B cell (primary cell): ENCODE data around the gene GBE1. TPM values are rescaled to one million over a fixed set of nuclear protein-coding genes. Genes with fewer than 3 reads are reported as not detected.

Experiments
- ATAC-seq: fragments of 200-7000 bp; cut with Tn5 transposase; one replicate; pipeline ENCODE4 v1.10.0; 2021; ENCODE audit warnings: low read depth, mild to moderate bottlenecking, moderate number of reproducible peaks, moderate library complexity
- CTCF ChIA-PET: fragments of 350-600 bp; sonication (Branson Sonifier 250); formaldehyde crosslinking; loops from one replicate; lab custom pipeline; 2021; ENCODE audit warnings: antibody characterized with exemption, inconsistent platforms; lab: Charles Lee
- POLR2A ChIA-PET: fragments of 350-600 bp; sonication (Branson Sonifier 250); formaldehyde crosslinking; loops from one replicate; lab custom pipeline; 2021; ENCODE audit warnings: antibody characterized with exemption; lab: Charles Lee
- DNase-seq: peaks from one replicate; pipeline ENCODE4 v3.0.0; 2013
- H2AFZ ChIP-seq: 2 replicates; pipeline ENCODE4 v1.6.1; 2012; ENCODE audit warnings: mild to moderate bottlenecking, low read depth, low read length; ENCODE audit not compliant: insufficient read depth, poor library complexity, severe bottlenecking
- H3K27ac ChIP-seq, 2 donors: 1 replicate in 1 of 2; 2 replicates in 1 of 2; pipeline ENCODE4 v1.5.1; 2012 to 2013; ENCODE audit warnings: low read length in 2 of 2, mild to moderate bottlenecking in 2 of 2, moderate library complexity in 1 of 2
- H3K27me3 ChIP-seq, 4 experiments: fragments of 200-600 bp in 1 of 4; sonication (generic) in 1 of 4; replicated peaks in 1 of 4; 1 replicate in 2 of 4; 2 replicates in 2 of 4; pipeline versions ENCODE4 v1.6.1 to v1.7.0; 2013 to 2016; ENCODE audit warnings: low read length in 3 of 4, mild to moderate bottlenecking in 2 of 4, mixed read lengths in 1 of 4, moderate library complexity in 1 of 4; ENCODE audit not compliant: insufficient read depth in 4 of 4, control insufficient read depth in 3 of 4; ENCODE audit errors: control extremely low read depth in 1 of 4
- H3K36me3 ChIP-seq, 2 experiments: replicated peaks in 1 of 2; 1 replicate in 1 of 2; 2 replicates in 1 of 2; pipeline versions ENCODE4 v1.6.1 to v1.7.1; 2013; ENCODE audit warnings: low read length in 1 of 2; ENCODE audit not compliant: insufficient read depth in 2 of 2, control insufficient read depth in 1 of 2; ENCODE audit errors: control extremely low read depth in 1 of 2, extremely low read depth in 1 of 2
- H3K4me1 ChIP-seq, 2 donors: fragments of 200-600 bp in 1 of 2; sonication (generic) in 1 of 2; 1 replicate in 1 of 2; 2 replicates in 1 of 2; pipeline versions ENCODE4 v1.5.1 to v1.6.1; 2013 to 2017; ENCODE audit warnings: low read length in 2 of 2; ENCODE audit not compliant: control insufficient read depth in 2 of 2, insufficient read depth in 2 of 2
- H3K4me2 ChIP-seq: replicated peaks from 2 replicates; pipeline ENCODE3; 2012; ENCODE audit warnings: mild to moderate bottlenecking, low read depth, low read length; ENCODE audit not compliant: poor library complexity, severe bottlenecking
- H3K4me3 ChIP-seq, 5 experiments: fragments of 200-600 bp in 1 of 5; sonication (generic) in 1 of 5; 1 replicate in 3 of 5; 2 replicates in 2 of 5; pipeline versions ENCODE4 v1.5.1 to v1.7.0; 2011 to 2016; ENCODE audit warnings: low read length in 4 of 5, mild to moderate bottlenecking in 4 of 5, low read depth in 2 of 5, control low read depth in 1 of 5, moderate library complexity in 1 of 5; ENCODE audit not compliant: insufficient read depth in 1 of 5; ENCODE audit errors: control extremely low read depth in 1 of 5, extremely low read depth in 1 of 5
- H3K79me2 ChIP-seq: fragments of 200-600 bp; sonication (generic); one replicate; pipeline ENCODE4 v1.6.0; 2016; ENCODE audit warnings: low read length; ENCODE audit not compliant: control insufficient read depth, insufficient read depth
- H3K9ac ChIP-seq: fragments of 200-600 bp; sonication (generic); 2 replicates; pipeline ENCODE4 v1.6.1; 2017; ENCODE audit warnings: mild to moderate bottlenecking, low read length, moderate library complexity
- H3K9me3 ChIP-seq, 3 donors: one replicate each; pipeline versions ENCODE4 v1.6.1 to v1.7.1; 2013; ENCODE audit warnings: low read length in 2 of 3; ENCODE audit not compliant: control insufficient read depth in 2 of 3, insufficient read depth in 1 of 3; ENCODE audit errors: control extremely low read depth in 1 of 3
- H4K20me1 ChIP-seq: 2 replicates; pipeline ENCODE4 v1.6.0; 2012; ENCODE audit warnings: mild to moderate bottlenecking, low read length; ENCODE audit not compliant: insufficient read depth, control insufficient read depth, poor library complexity, severe bottlenecking
- H3K27ac Mint-ChIP-seq: one replicate; pipeline ENCODE4 v1.8.0; 2021; ENCODE audit warnings: mixed read lengths
- H3K27me3 Mint-ChIP-seq: one replicate; pipeline ENCODE4 v1.8.0; 2021; ENCODE audit warnings: mixed read lengths
- H3K4me1 Mint-ChIP-seq: one replicate; pipeline ENCODE4 v1.8.0; 2021; ENCODE audit warnings: mixed read lengths
- H3K4me3 Mint-ChIP-seq: one replicate; pipeline ENCODE4 v1.8.0; 2021; ENCODE audit warnings: mixed read lengths
- H3K9me3 Mint-ChIP-seq: one replicate; pipeline ENCODE4 v1.8.0; 2022; ENCODE audit warnings: mixed read lengths; ENCODE audit not compliant: insufficient read depth
- EZH2 ChIP-seq: IDR thresholded peaks from 2 replicates; pipeline ENCODE4 v1.6.1; 2012; ENCODE audit warnings: borderline replicate concordance, low read depth, mild to moderate bottlenecking, moderate library complexity, low read length; ENCODE audit not compliant: insufficient read depth, poor library complexity, severe bottlenecking
- WGBS: methylation state at CpG from one replicate; pipeline ENCODE4 v1.1.5; 2013; ENCODE audit warnings: missing lambda C conversion rate; ENCODE audit not compliant: insufficient coverage; 5-methylcytosine and 5-hydroxymethylcytosine counted together
- intact Hi-C: fragments of 100-400 bp; cut with micrococcal nuclease; formaldehyde crosslinking; loops from one replicate; pipeline ENCODE4 v1.10.0; 2022
- polyA minus RNA-seq: library from RNA; depleted of rRNA, polyadenylated mRNA; stranded (reverse); fragments of >200 nt; gene quantifications from 2 replicates; pipeline ENCODE4 v1.2.3, GENCODE V29; 2012
- polyA plus RNA-seq: library from polyadenylated mRNA; depleted of rRNA; stranded (reverse); fragments of >200 nt; gene quantifications from 2 replicates; pipeline ENCODE4 v1.2.3, GENCODE V29; 2012
- total RNA-seq, 2 donors: library from RNA; stranded (reverse); fragments of 120-200 nt in 1 of 2; gene quantifications; 1 replicate in 1 of 2; 2 replicates in 1 of 2; pipeline versions ENCODE4 v1.2.3 to v1.2.4, GENCODE V29; 2013 to 2022
- TF ChIP-seq, protein P1 (sequence below): fragments of 200-600 bp; IDR thresholded peaks from one replicate; pipeline ENCODE4 v1.8.0; 2022; ENCODE audit warnings: antibody characterized with exemption, mild to moderate bottlenecking

The GBE1 gene
- 20.1 and 20.8 TPM in 2 replicates for total RNA-seq
- 14.7 TPM for total RNA-seq (2013)
- polyA plus RNA-seq: 3.4 and 5.1 TPM in 2 replicates
- 4.5 and 7.8 TPM in 2 replicates for polyA minus RNA-seq

DNA sequence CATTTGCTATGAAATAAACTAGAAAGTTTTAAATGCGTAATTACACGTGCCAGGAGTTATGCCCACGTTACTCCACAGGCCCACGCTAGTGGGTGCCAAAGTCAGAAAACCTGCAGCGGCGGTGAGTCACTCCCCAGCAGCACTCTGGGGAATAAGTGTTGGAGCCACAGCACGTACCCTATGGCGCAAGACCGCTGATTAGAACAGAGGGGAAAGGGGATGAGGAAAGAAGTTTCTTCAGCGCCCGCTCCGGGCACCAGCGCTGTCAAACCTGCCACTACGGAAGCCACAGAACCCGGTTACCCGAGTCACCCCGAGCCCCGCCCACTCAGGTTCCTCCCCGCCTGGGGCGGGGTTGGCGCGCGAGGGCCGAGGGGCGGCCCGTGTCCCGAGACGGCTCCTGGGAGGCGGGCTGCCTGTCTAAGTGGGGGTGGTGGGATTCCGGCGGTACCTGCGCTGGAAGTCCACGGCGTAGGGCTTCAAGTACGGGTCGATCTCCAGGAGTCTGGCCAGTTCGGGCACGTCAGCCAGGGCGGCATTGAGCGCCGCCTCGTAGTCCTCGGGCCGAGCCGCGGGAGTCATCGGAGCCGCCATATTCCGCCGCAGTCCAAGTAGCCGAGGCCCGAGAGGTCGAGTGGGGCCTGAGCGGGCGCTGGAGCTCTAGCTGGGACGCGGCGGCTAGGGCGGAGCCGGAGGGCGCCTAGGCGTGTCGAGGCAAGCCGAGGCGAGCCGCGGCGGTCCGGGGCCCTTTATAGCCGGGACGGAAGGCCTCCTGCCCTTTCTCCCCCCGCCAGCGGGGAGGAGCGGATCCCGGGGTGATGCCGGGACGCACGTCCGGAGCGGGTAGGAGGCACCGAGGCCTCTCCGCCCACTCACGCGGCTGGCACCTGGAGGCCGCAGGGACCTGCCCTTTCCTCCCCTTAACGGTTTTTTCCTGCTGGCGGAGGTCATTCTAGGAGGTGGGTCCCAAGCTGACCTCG, at the start of gene GBE1:
TSS of gene GBE1 (minus strand) at position 722 of the 980 bp plus-strand sequence. CDS start at position 594, 128 bp downstream.
- WGBS: under 1% methylated on average over 85 of the region's 88 CpGs
- Histone ChIP-seq H3K79me2 (peaks cover 18% of the 10 kb centered on the region), H3K4me2 (peak within 1 kb of the TSS; percentile 81), H3K4me3 (peak within 1 kb of the TSS; percentile 71 to 88 (median 77)), H3K27me3 (no peaks in the 10 kb centered on the region), H3K4me1 (peaks cover 14% of the 10 kb centered on the region in 2 donors), H3K9me3 (no peaks in the 10 kb centered on the region), H3K36me3 (no peaks in the 10 kb centered on the region), H4K20me1 (no peaks in the 10 kb centered on the region), H3K27ac (peak within 1 kb of the TSS; percentile 96 to 97), H2AFZ (peak within 1 kb of the TSS; percentile 96), H3K9ac (peak within 1 kb of the TSS; percentile 92)
- ChIA-PET POLR2A (interaction anchor here (0.7 kb wide), 1 partner anchor 56 kb away, joined by 3 read pairs; no protein-coding TSS in a partner anchor), CTCF (interaction anchor here (1.1 kb wide), 1 partner anchor 150 kb away, joined by 3 read pairs; no protein-coding TSS in a partner anchor)
- H3K27ac Mint-ChIP-seq: peak within 1 kb of the TSS; percentile 99
- H3K4me1 Mint-ChIP-seq: peaks cover 24% of the 10 kb centered on the region
- H3K4me3 Mint-ChIP-seq: peak within 1 kb of the TSS; percentile 98
- no peaks in the 10 kb centered on the region for H3K27me3 Mint-ChIP-seq
- intact Hi-C loops: no loop called here
- TF ChIP-seq, protein P1, sequence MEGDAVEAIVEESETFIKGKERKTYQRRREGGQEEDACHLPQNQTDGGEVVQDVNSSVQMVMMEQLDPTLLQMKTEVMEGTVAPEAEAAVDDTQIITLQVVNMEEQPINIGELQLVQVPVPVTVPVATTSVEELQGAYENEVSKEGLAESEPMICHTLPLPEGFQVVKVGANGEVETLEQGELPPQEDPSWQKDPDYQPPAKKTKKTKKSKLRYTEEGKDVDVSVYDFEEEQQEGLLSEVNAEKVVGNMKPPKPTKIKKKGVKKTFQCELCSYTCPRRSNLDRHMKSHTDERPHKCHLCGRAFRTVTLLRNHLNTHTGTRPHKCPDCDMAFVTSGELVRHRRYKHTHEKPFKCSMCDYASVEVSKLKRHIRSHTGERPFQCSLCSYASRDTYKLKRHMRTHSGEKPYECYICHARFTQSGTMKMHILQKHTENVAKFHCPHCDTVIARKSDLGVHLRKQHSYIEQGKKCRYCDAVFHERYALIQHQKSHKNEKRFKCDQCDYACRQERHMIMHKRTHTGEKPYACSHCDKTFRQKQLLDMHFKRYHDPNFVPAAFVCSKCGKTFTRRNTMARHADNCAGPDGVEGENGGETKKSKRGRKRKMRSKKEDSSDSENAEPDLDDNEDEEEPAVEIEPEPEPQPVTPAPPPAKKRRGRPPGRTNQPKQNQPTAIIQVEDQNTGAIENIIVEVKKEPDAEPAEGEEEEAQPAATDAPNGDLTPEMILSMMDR: peak; percentile 65
- TF ChIP-seq EZH2: no peak
- DNase-seq: peak; percentile 95
- H3K9me3 Mint-ChIP-seq: no peaks in the 10 kb centered on the region
- peak; percentile 86 for ATAC-seq

DNA sequence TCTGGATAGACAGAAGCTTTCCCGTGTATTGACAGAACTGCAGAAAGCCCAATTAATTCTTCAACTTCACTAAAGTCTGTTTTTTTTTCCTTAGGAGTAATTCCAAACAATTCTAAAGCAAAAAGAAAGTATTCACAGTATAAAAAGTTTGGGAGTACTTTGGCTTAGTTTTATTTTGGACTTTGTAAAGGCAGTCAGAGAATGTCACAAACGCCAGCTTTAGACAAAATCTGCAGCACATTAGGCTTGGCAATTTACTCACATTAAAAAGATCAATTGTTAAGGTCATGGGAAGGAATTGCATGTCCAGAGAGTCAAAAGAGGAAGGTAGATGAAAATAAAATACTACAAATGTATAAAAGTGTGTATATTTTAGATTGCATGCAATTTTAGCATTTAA, 47.5 kb upstream of the GBE1 start:
- DNase-seq (no peak), ATAC-seq (no peak)
- Mint-ChIP-seq H3K4me3 (no peak overlapping the region), H3K9me3 (no peaks in the 10 kb centered on the region), H3K27ac (no peak overlapping the region), H3K4me1 (no peaks in the 10 kb centered on the region), H3K27me3 (no peaks in the 10 kb centered on the region)
- H3K4me1 ChIP-seq: no peaks in the 10 kb centered on the region
- intact Hi-C loops: no loop called here
- CTCF ChIA-PET: no interaction called here
- no peak overlapping the region for H3K4me2 ChIP-seq
- TF ChIP-seq, protein P1: no peak
- TF ChIP-seq EZH2: no peak
- POLR2A ChIA-PET: no interaction called here
- WGBS: no CpG with 5 or more reads among the region's 2 CpGs
- H3K27me3 ChIP-seq: no peaks in the 10 kb centered on the region
- H3K79me2 ChIP-seq: no peaks in the 10 kb centered on the region
- H3K9ac ChIP-seq: no peak overlapping the region
- peaks cover 0 to 8% (median 0%) of the 10 kb centered on the region in 3 donors for H3K9me3 ChIP-seq
- H3K36me3 ChIP-seq: no peaks in the 10 kb centered on the region
- no peak overlapping the region for H3K4me3 ChIP-seq
- no peaks in the 10 kb centered on the region for H4K20me1 ChIP-seq
- no peak overlapping the region for H3K27ac ChIP-seq
- no peak overlapping the region for H2AFZ ChIP-seq
